Suppressor macrophage treated with lipopolysaccharide for 4 hours (primary cell): ENCODE data around the gene MCM3AP.
A peak's percentile ranks its signal among the peaks of the same experiment; 100 is the strongest.
"Not testable (repeated sequence)": the region's sequence is repeated elsewhere in the genome, so short reads cannot be mapped to it uniquely, and the experiment has no call there.

Experiments
- DNase-seq: peaks from one replicate; pipeline ENCODE4 v3.0.0-alpha.2; 2020

Gene MCM3AP

GRCh38 chr21:46310260-46310659 lies 24.8 kb upstream of the MCM3AP start:
- DNase-seq, result not testable (repeated sequence)

GRCh38 chr21:46308431-46308830 lies 23.0 kb upstream of the MCM3AP start:
- DNase-seq, result no peak

- DNase-seq, result no peak
Measured at GRCh38 chr21:46307625-46308024, 22.2 kb upstream of the MCM3AP start.

GRCh38 chr21:46304955-46305354 lies 19.5 kb upstream of the MCM3AP start:
- no peak for DNase-seq

- DNase-seq, result no peak
Measured at GRCh38 chr21:46304437-46304836, 19.0 kb upstream of the MCM3AP start.

GRCh38 chr21:46301759-46302158 lies 16.3 kb upstream of the MCM3AP start:
- no peak for DNase-seq

GRCh38 chr21:46299167-46299566 lies 13.8 kb upstream of the MCM3AP start:
- DNase-seq, result no peak

GRCh38 chr21:46297338-46298271 lies 12.2 kb upstream of the MCM3AP start:
- no peak for DNase-seq

GRCh38 chr21:46295996-46296752 lies 10.8 kb upstream of the MCM3AP start:
- DNase-seq, result peak; percentile 79

- no peak for DNase-seq
Measured at GRCh38 chr21:46295177-46295770, 9.9 kb upstream of the MCM3AP start.

- DNase-seq, result peak; percentile 63
Measured at GRCh38 chr21:46294647-46295176, 9.3 kb upstream of the MCM3AP start.

- no peak for DNase-seq
Measured at GRCh38 chr21:46291561-46291960, 6.2 kb upstream of the MCM3AP start.

- no peak for DNase-seq
Measured at GRCh38 chr21:46289655-46290179, 4.3 kb upstream of the MCM3AP start.

GRCh38 chr21:46287541-46287940 lies 2.1 kb upstream of the MCM3AP start:
- no peak for DNase-seq

GRCh38 chr21:46286648-46287002 lies 1.2 kb upstream of the MCM3AP start:
- peak; percentile 77 for DNase-seq

GRCh38 chr21:46285761-46286647 lies 593 bp upstream of the MCM3AP start, which contains the start of gene YBEY:
Gene YBEY (plus strand): TSS chr21:46286342. CDS start chr21:46286914, 572 bp downstream.
- DNase-seq, result peak; percentile 94

- peak; percentile 55 for DNase-seq
Measured at GRCh38 chr21:46284733-46285132, 678 bp downstream of the MCM3AP start.

GRCh38 chr21:46284077-46284644 lies 1.2 kb downstream of the MCM3AP start:
- DNase-seq, result peak; percentile 31

- DNase-seq, result no peak
Measured at GRCh38 chr21:46274797-46275390, 10.5 kb downstream of the MCM3AP start.

GRCh38 chr21:46273341-46273740 lies 12.1 kb downstream of the MCM3AP start:
- DNase-seq, result no peak

GRCh38 chr21:46269466-46269865 lies 15.9 kb downstream of the MCM3AP start:
- DNase-seq, result no peak
